NT2/D1 (cell line): ENCODE measurements around the gene TNNT2.

Experiments
- SUZ12 ChIP-seq: IDR thresholded peaks from 2 replicates; pipeline ENCODE4 v1.6.1; 2011; ENCODE audit not compliant: insufficient read length, insufficient read depth; ENCODE audit errors: extremely low read depth
- ZNF274 ChIP-seq: IDR thresholded peaks from 2 replicates; pipeline ENCODE4 v1.6.1; 2011; ENCODE audit warnings: mild to moderate bottlenecking, low read depth, low read length

DNA sequence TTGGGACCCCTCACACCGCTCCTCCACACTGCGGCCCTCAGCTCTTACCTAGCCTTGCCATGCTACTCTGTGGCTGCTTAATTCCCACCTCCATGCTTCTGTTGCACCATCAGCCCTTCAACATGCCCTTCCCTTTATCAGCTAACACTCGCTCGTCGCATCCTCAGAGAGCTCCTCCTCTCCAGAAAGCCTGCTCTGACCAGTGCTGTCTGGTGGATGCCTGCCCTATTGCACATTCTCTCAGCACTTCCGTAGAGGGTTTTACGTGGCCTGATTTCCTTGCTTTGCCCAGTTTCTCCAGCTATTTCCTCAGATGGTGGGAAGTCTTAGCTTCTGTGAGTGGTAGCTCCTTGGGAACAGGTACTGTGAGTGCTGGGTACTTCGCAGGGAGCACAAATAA lies 32.0 kb upstream of the TNNT2 start:
- TF ChIP-seq ZNF274 (no peak), SUZ12 (no peak)
